Measurements from ENCODE around the gene FBL. TPM values are rescaled to one million over a fixed set of nuclear protein-coding genes. Genes with fewer than 3 reads are reported as not detected.

FBL gene
- total and polyA plus RNA-seq, 2 of the 8 experiments (the other 6 are each of a cell fraction or from before 2014, with no cell fraction given), result 790 to 1,361 TPM

DNA sequence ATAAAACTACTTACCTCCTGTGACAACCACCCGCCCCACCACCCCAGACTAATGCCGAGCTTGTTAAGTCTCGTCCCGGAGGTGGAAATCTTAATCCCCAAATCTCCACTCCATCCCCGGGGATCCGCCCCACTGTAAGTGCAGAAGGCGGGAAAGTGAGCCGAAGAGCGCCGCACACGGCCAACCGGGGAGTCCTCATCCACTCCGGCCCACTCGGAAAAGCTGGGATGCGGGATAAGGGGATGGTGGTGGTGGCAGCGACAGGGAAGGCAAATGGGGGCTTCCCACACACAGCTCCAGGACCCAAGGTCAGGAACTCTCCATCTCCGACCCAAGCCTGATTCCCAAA lies 621 bp downstream of the FBL start:
- H3K14ac ChIP-seq (ENCODE audit: insufficient read length), result no peak overlapping the region
- peaks cover 7 to 28% (median 18%) of the 10 kb centered on the region in 4 experiments for H3K4me1 ChIP-seq (replicated peaks in 1 of 4; ENCODE audit: control insufficient read depth in 3 of 4, insufficient read depth in 4 of 4, low read length in 3 of 4)
- no peak overlapping the region for H4K5ac ChIP-seq (ENCODE audit: insufficient read length, low read depth, low read length)
- H4K8ac ChIP-seq (ENCODE audit: extremely low read depth, insufficient read depth, low read length), result peak overlapping the region; percentile 39
- H3K79me1 ChIP-seq (ENCODE audit: low read depth, low read length), result peaks cover 8% of the 10 kb centered on the region
- H3K4ac ChIP-seq (replicated peaks; ENCODE audit: insufficient read length, low read depth, low read length), result no peak overlapping the region
- peak overlapping the region; percentile 89; the same call in 1 of the 2 replicates for H3K18ac ChIP-seq (ENCODE audit: extremely low read depth, low read length)
- no peak for DNase-seq (ENCODE audit: low read depth in 1 of 2, low spot score in 2 of 2)
- FAIRE-seq, result no peak
- peak overlapping the region; percentile 91 to 99 (median 96) for H3K4me3 ChIP-seq (ENCODE audit: extremely low read depth in 1 of 4, insufficient read depth in 2 of 4, low read depth in 3 of 4, low read length in 4 of 4)
- ChIA-PET POLR2A (ENCODE audit: partially characterized antibody) (interaction anchor here (1.0 to 4.8 kb wide), 5 partner anchors 12 to 125 kb away, joined by 3 to 31 read pairs (median 10); partner anchors contain the start of genes DYRK1B and PSMC4), CTCF (ENCODE audit: partially characterized antibody) (interaction anchor here (0.6 to 6.4 kb wide), 8 partner anchors 12 to 830 kb away, joined by 3 to 43 read pairs (median 3); partner anchors contain the start of gene DYRK1B)
- H2BK5ac ChIP-seq (ENCODE audit: low read depth, low read length), result peak overlapping the region; percentile 86; the same call in 1 of the 2 replicates
- peaks cover 41 to 55% of the 10 kb centered on the region in 2 experiments for H3K79me2 ChIP-seq (ENCODE audit: control insufficient read depth in 1 of 2, insufficient read depth in 2 of 2, low read length in 2 of 2)
- H3K36me3 ChIP-seq (ENCODE audit: control insufficient read depth in 2 of 4, insufficient read depth in 4 of 4, low read length in 3 of 4), result peaks cover 0 to 7% (median under 1%) of the 10 kb centered on the region in 4 experiments; a peak in 1 of 8 replicates
- no peak for TF ChIP-seq SIX5 (IDR thresholded peaks at IDR 0.05; ENCODE audit: low read depth, low read length)
- TF ChIP-seq, protein P1, sequence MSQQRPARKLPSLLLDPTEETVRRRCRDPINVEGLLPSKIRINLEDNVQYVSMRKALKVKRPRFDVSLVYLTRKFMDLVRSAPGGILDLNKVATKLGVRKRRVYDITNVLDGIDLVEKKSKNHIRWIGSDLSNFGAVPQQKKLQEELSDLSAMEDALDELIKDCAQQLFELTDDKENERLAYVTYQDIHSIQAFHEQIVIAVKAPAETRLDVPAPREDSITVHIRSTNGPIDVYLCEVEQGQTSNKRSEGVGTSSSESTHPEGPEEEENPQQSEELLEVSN (IDR thresholded peaks at IDR 0.05), result peak; percentile 68
- no peak overlapping the region for H4K91ac ChIP-seq (replicated peaks; ENCODE audit: insufficient read length, low read length)
- WGBS, 2 experiments (ENCODE audit: extremely low coverage in 1 of 2, insufficient coverage in 1 of 2, insufficient read length in 1 of 2, insufficient replicate concordance in 2 of 2, low coverage in 1 of 2, low lambda C conversion rate in 2 of 2, missing lambda C conversion rate in 1 of 2), result 2% methylated on average over 16 of the region's 17 CpGs; no CpG with 5 or more reads in 1 of the 2 experiments
- H3K27ac ChIP-seq (ENCODE audit: low read depth, low read length), result peak overlapping the region; percentile 65
- H2BK12ac ChIP-seq (ENCODE audit: low read depth, low read length), result no peak overlapping the region
- H2AK5ac ChIP-seq (ENCODE audit: low read depth, low read length), result peak overlapping the region; percentile 41; the same call in 1 of the 2 replicates
- H2BK120ac ChIP-seq (replicated peaks; ENCODE audit: low read depth, low read length), result no peak overlapping the region
- no peak overlapping the region for H2BK15ac ChIP-seq (ENCODE audit: low read length)
- H3K56ac ChIP-seq (replicated peaks; ENCODE audit: insufficient read length, low read depth, low read length), result peak overlapping the region; percentile 75
- H4K20me1 ChIP-seq (replicated peaks in 1 of 2; ENCODE audit: control insufficient read depth in 1 of 2, insufficient read depth in 2 of 2, low read length in 2 of 2), result peaks cover 17 to 21% of the 10 kb centered on the region in 2 experiments
- no peak overlapping the region for H2AFZ ChIP-seq (ENCODE audit: low read length)
- no peak overlapping the region for H3K23ac ChIP-seq (ENCODE audit: insufficient read length)
- H3K4me2 ChIP-seq (ENCODE audit: insufficient read depth in 1 of 2, low read depth in 2 of 2, low read length in 2 of 2), result peak overlapping the region; percentile 71 to 96
- H3K9me3 ChIP-seq (ENCODE audit: insufficient read depth in 2 of 2, low read depth in 1 of 2, low read length in 1 of 2), result no peaks in the 10 kb centered on the region
- no peak overlapping the region for H2BK20ac ChIP-seq (ENCODE audit: low read length)
- H3K9ac ChIP-seq (replicated peaks in 1 of 4; ENCODE audit: extremely low read depth in 1 of 4, low read depth in 3 of 4, low read length in 3 of 4), result peak overlapping the region; percentile 74 to 95 (median 78)
- H3K23me2 ChIP-seq (ENCODE audit: low read depth, low read length), result peaks cover 12% of the 10 kb centered on the region
- no peaks in the 10 kb centered on the region for H3K27me3 ChIP-seq (replicated peaks in 1 of 4; ENCODE audit: control insufficient read depth in 3 of 4, extremely low read depth in 1 of 4, insufficient read depth in 3 of 4, low read length in 3 of 4)
